ENCODE measurements around the gene ADD2.

- TF ChIP-seq EZH2 (IDR thresholded peaks at IDR 0.05; ENCODE audit: insufficient read depth, poor library complexity, severe bottlenecking): no peak
- no peak for TF ChIP-seq EZH2phosphoT487 (IDR thresholded peaks at IDR 0.05; ENCODE audit: insufficient read depth, low read depth)
Measured at GRCh38 chr2:70675862-70676261, 92.1 kb downstream of the ADD2 start.

Measured in GM23248 (cell line).